ENCODE results near the gene TMX4. TPM values are rescaled to one million over a fixed set of nuclear protein-coding genes. Genes with fewer than 3 reads are reported as not detected.

TMX4 gene
- total and polyA plus RNA-seq, 4 donors, result 12.6 to 17.3 (median 15.9) TPM

- no peak for DNase-seq (ENCODE audit: low spot score)
- Histone ChIP-seq H3K4me1 (ENCODE audit: control insufficient read depth in 4 of 4, insufficient read depth in 4 of 4, low read length in 3 of 4) (no peaks in the 10 kb centered on the region), H3K9ac (ENCODE audit: low read depth in 1 of 2, low read length in 2 of 2) (no peak overlapping the region), H3K9me3 (ENCODE audit: control insufficient read depth in 4 of 4, low read length in 3 of 4) (no peaks in the 10 kb centered on the region), H3K36me3 (ENCODE audit: control insufficient read depth in 4 of 4, insufficient read depth in 3 of 4, low read depth in 1 of 4, low read length in 3 of 4) (no peaks in the 10 kb centered on the region), H3K4me3 (ENCODE audit: low read depth in 1 of 3, low read length in 3 of 3) (no peak overlapping the region), H3K27me3 (ENCODE audit: control insufficient read depth in 4 of 4, insufficient read depth in 4 of 4, low read length in 3 of 4) (no peaks in the 10 kb centered on the region), H3K27ac (ENCODE audit: low read depth in 1 of 2, low read length in 2 of 2) (no peak overlapping the region)
- TF ChIP-seq HNF4A (conservative IDR thresholded peaks at IDR 0.05), result no peak
- no peak for TF ChIP-seq YY1 (IDR thresholded peaks at IDR 0.05)
- no peak for TF ChIP-seq MAX (IDR thresholded peaks at IDR 0.05)
- TF ChIP-seq FOXA2 (IDR thresholded peaks at IDR 0.05), result no peak
- no peak for TF ChIP-seq SP1 (IDR thresholded peaks at IDR 0.05)
- no peak for TF ChIP-seq NR2F2 (IDR thresholded peaks at IDR 0.05)
- TF ChIP-seq JUND (IDR thresholded peaks at IDR 0.05), result no peak
- TF ChIP-seq TAF1 (conservative IDR thresholded peaks at IDR 0.05), result no peak
- no peak for TF ChIP-seq HNF4G (IDR thresholded peaks at IDR 0.05)
- TF ChIP-seq CTCF (IDR thresholded peaks at IDR 0.05; ENCODE audit: low read depth, low read length, missing input control), result no peak
- no peak for TF ChIP-seq RXRA (IDR thresholded peaks at IDR 0.05)
- no peak for TF ChIP-seq REST (IDR thresholded peaks at IDR 0.05)
- TF ChIP-seq RAD21 (IDR thresholded peaks at IDR 0.05), result no peak
- no peak for TF ChIP-seq FOXA1 (IDR thresholded peaks at IDR 0.05)
- TF ChIP-seq ATF3 (IDR thresholded peaks at IDR 0.05), result no peak
- no peak for TF ChIP-seq EGR1 (IDR thresholded peaks at IDR 0.05; ENCODE audit: low read depth in 2 of 2)
- no peak for TF ChIP-seq ZBTB33 (IDR thresholded peaks at IDR 0.05)
- no peak for TF ChIP-seq GABPA (IDR thresholded peaks at IDR 0.05 in 1 of 2, conservative IDR thresholded peaks at IDR 0.05 in 1 of 2)
- WGBS, result 93% methylated on average over 7 of the region's 7 CpGs
Observed at GRCh38 chr20:8033151-8033841, 13.7 kb upstream of the TMX4 start.
